Anterior cingulate cortex (tissue), 58 donors: ENCODE results near the gene XRCC4.
A peak's percentile ranks its signal among the peaks of the same experiment; 100 is the strongest.

Source experiments
- DNase-seq, 58 donors: peaks; one replicate each; lab custom pipeline; 2025; lab: John Stamatoyannopoulos, UW

XRCC4 gene

GRCh38 chr5:83107692-83108420 is 30.5 kb downstream of the XRCC4 start:
- no peak for DNase-seq

GRCh38 chr5:83109380-83109779 is 32.0 kb downstream of the XRCC4 start:
- DNase-seq = no peak

GRCh38 chr5:83115816-83116215 is 38.5 kb downstream of the XRCC4 start:
- DNase-seq = no peak

GRCh38 chr5:83118471-83118870 is 41.1 kb downstream of the XRCC4 start:
- no peak for DNase-seq

- no peak for DNase-seq
Observed at GRCh38 chr5:83118976-83119375, 41.6 kb downstream of the XRCC4 start.

GRCh38 chr5:83124593-83124992 is 47.2 kb downstream of the XRCC4 start:
- no peak for DNase-seq

- DNase-seq = no peak
Observed at GRCh38 chr5:83125560-83125959, 48.2 kb downstream of the XRCC4 start.

- DNase-seq = no peak
Observed at GRCh38 chr5:83126501-83126900, 49.2 kb downstream of the XRCC4 start.

- no peak for DNase-seq
Observed at GRCh38 chr5:83133797-83134196, 56.5 kb downstream of the XRCC4 start.

- DNase-seq = no peak
Observed at GRCh38 chr5:83142526-83142925, 65.2 kb downstream of the XRCC4 start.

- DNase-seq = no peak
Observed at GRCh38 chr5:83145241-83145640, 67.9 kb downstream of the XRCC4 start.

- no peak for DNase-seq
Observed at GRCh38 chr5:83145882-83146331, 68.6 kb downstream of the XRCC4 start.

- no peak for DNase-seq
Observed at GRCh38 chr5:83146441-83146840, 69.1 kb downstream of the XRCC4 start.

GRCh38 chr5:83147593-83147992 is 70.2 kb downstream of the XRCC4 start:
- DNase-seq = no peak

- no peak for DNase-seq
Observed at GRCh38 chr5:83148370-83148769, 71.0 kb downstream of the XRCC4 start.

GRCh38 chr5:83149671-83150070 is 72.3 kb downstream of the XRCC4 start:
- no peak for DNase-seq

GRCh38 chr5:83151821-83152220 is 74.5 kb downstream of the XRCC4 start:
- no peak for DNase-seq

- peak in 9 of 58 donors; percentile 2 to 31 (median 16) for DNase-seq
Observed at GRCh38 chr5:83152996-83153395, 75.6 kb downstream of the XRCC4 start.

- no peak for DNase-seq
Observed at GRCh38 chr5:83156001-83156400, 78.7 kb downstream of the XRCC4 start.

- no peak for DNase-seq
Observed at GRCh38 chr5:83157163-83157562, 79.8 kb downstream of the XRCC4 start.

GRCh38 chr5:83162601-83163000 is 85.3 kb downstream of the XRCC4 start:
- no peak for DNase-seq

- DNase-seq = no peak
Observed at GRCh38 chr5:83167538-83167937, 90.2 kb downstream of the XRCC4 start.
